ACC112 (cell line): ENCODE measurements around the gene PTCH1.
A peak's percentile ranks its signal among the peaks of the same experiment; 100 is the strongest.

Experiments
- H2AFZ ChIP-seq: fragments of 200-600 bp; sonication (generic); one replicate; pipeline ENCODE4 v1.6.0; 2017; ENCODE audit warnings: antibody characterized with exemption, low read length; ENCODE audit not compliant: unreplicated experiment
- H3K27ac ChIP-seq: fragments of 200-600 bp; sonication (generic); 2 replicates; pipeline ENCODE4 v1.5.1; 2014; ENCODE audit warnings: low read depth, mild to moderate bottlenecking, antibody characterized with exemption, low read length, moderate library complexity
- H3K27me3 ChIP-seq: fragments of 200-600 bp; sonication (generic); 2 replicates; pipeline ENCODE4 v1.6.1; 2014; ENCODE audit warnings: mild to moderate bottlenecking, antibody characterized with exemption, low read length, moderate library complexity, mixed read lengths; ENCODE audit not compliant: insufficient read depth
- H3K36me3 ChIP-seq: fragments of 200-600 bp; sonication (generic); 2 replicates; pipeline ENCODE4 v1.6.1; 2016; ENCODE audit warnings: mild to moderate bottlenecking, antibody characterized with exemption, low read length, moderate library complexity, mixed read lengths; ENCODE audit not compliant: insufficient read depth
- H3K4me1 ChIP-seq: fragments of 200-600 bp; sonication (generic); one replicate; pipeline ENCODE4 v1.6.1; 2016; ENCODE audit warnings: low read length, mixed read lengths; ENCODE audit not compliant: insufficient read depth, unreplicated experiment, control insufficient read depth
- H3K4me3 ChIP-seq: fragments of 200-600 bp; sonication (generic); 2 replicates; pipeline ENCODE4 v1.5.1; 2014; ENCODE audit warnings: mild to moderate bottlenecking, low read depth, low read length
- H3K79me2 ChIP-seq: fragments of 200-600 bp; sonication (generic); one replicate; pipeline ENCODE4 v1.6.0; 2016; ENCODE audit warnings: low read length; ENCODE audit not compliant: control insufficient read depth, unreplicated experiment, insufficient read depth

The PTCH1 gene

DNA sequence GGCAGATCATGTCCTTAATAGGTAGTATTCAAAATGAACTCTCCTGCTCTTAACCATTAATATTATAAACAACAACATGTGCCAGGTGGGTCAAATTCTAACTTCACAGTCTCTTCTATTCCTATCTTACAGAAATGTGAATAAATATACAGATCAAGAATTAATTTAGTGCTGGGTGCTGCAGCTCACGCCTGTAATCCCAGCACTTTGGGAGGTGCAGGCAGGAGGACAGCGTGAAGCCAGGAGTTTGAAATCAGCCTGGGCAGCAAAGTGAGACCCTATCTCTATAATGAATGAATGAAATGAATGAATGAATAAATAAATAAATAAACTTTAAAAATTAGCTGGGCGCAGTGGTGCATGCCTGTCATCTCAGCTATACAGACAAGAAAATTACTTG is 34.1 kb downstream of the PTCH1 start:
- H3K4me1 ChIP-seq = no peaks in the 10 kb centered on the region
- H3K27me3 ChIP-seq = no peaks in the 10 kb centered on the region
- H3K4me3 ChIP-seq = no peak overlapping the region
- H2AFZ ChIP-seq = no peak overlapping the region
- H3K79me2 ChIP-seq = no peaks in the 10 kb centered on the region
- H3K36me3 ChIP-seq = no peaks in the 10 kb centered on the region
- no peak overlapping the region for H3K27ac ChIP-seq

- Histone ChIP-seq H3K4me3 (no peak overlapping the region), H3K27me3 (no peaks in the 10 kb centered on the region), H3K79me2 (no peaks in the 10 kb centered on the region), H3K36me3 (no peaks in the 10 kb centered on the region), H3K4me1 (no peaks in the 10 kb centered on the region), H2AFZ (no peak overlapping the region), H3K27ac (no peak overlapping the region)
Observed at GRCh38 chr9:95481000-95481399, 35.8 kb downstream of the PTCH1 start.

DNA sequence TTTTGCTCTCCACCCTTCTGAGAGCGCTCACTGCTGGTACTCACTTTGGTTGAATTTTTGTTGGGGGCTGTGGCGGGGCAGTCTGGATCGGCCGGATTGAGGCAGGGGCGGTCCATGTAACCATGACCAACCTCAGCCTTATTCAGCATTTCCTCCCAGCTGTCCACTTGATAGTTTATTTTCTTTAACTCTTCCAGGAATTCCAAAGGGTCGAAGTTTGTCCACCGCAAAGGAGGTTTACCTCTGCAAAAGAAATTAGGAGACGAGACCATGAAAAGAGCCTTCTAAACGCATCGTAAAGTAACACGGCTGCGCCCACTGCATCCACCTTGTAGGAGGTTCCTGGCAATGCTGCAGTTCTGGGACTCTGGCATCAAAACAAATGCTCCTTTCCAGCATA is 36.4 kb downstream of the PTCH1 start:
- Histone ChIP-seq H3K4me1 (no peaks in the 10 kb centered on the region), H3K27ac (no peak overlapping the region), H3K79me2 (no peaks in the 10 kb centered on the region), H3K36me3 (no peaks in the 10 kb centered on the region), H2AFZ (no peak overlapping the region), H3K4me3 (no peak overlapping the region), H3K27me3 (no peaks in the 10 kb centered on the region)

DNA sequence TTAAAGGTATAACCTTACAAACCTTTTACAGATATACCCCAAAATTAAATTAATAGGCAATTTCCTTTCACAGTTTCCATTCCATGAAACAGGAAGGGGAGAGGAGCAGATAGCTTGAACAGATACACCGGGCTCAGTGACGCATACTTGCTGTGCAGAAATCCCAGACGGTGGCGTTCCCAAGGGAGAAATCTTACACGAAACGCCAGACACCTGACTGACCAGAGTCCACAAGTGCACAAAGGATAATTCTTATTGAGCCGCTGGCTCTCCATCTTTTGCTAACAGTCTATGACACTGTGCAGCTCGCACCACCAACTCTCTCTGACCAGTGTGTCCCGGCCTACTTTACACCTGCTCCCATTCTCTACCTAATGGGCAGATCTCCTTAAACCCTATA is 37.4 kb downstream of the PTCH1 start:
- H3K36me3 ChIP-seq = no peaks in the 10 kb centered on the region

DNA sequence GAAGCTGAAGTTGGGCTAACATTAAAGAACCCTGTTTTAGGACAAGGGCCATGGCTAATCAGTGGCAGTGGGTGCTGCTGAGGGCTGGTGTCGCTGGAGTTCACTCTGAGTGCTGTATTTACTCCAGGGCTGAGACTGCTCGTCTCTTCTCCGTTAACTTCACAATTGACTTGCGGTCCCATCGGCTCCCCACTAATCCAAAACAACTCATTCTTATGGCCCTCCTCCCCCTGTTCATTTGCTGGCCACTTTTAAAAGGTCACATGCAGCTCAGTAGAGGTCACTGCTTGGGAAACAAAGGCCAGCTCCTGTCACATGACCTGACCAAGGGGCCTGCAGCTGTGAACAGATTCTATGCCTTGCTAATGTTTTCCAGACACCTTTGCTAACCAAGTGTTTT is 38.4 kb downstream of the PTCH1 start:
- Histone ChIP-seq H3K4me1 (no peaks in the 10 kb centered on the region), H2AFZ (no peak overlapping the region), H3K4me3 (no peak overlapping the region), H3K36me3 (0 out of 2 replicates have a peak, but pooled peaks cover 4% of the 10 kb centered on the region), H3K27ac (no peak overlapping the region), H3K79me2 (no peaks in the 10 kb centered on the region), H3K27me3 (no peaks in the 10 kb centered on the region)

More for the DNA sequence above, 37.4 kb downstream of the PTCH1 start:
- no peaks in the 10 kb centered on the region for H3K4me1 ChIP-seq
- H2AFZ ChIP-seq = no peak overlapping the region
- no peaks in the 10 kb centered on the region for H3K79me2 ChIP-seq
- no peak overlapping the region for H3K4me3 ChIP-seq
- no peaks in the 10 kb centered on the region for H3K27me3 ChIP-seq
- H3K27ac ChIP-seq = no peak overlapping the region

DNA sequence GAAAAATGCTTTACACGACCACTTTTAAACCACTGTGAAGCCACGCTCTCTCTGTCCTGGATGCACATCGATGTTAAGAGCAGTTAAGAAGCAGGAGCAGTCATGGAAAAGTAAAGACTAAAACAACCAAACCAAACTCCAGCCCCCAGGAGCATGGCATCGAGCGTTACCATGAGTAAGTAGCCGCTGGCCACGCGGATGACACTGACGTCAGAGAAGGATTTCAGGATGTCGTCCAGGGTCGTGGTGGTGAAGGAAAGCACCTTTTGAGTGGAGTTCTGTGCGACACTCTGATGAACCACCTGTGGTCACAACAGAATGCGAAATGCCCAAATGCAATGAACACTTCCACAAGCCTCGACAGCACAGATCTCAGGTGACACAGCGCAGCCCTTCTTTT is 38.9 kb downstream of the PTCH1 start:
- 0 out of 2 replicates have a peak, but pooled peaks cover 4% of the 10 kb centered on the region for H3K36me3 ChIP-seq
- H3K79me2 ChIP-seq = no peaks in the 10 kb centered on the region

GRCh38 chr9:95477441-95477840 is 39.3 kb downstream of the PTCH1 start:
- Histone ChIP-seq H2AFZ (no peak overlapping the region), H3K4me3 (no peak overlapping the region), H3K27me3 (no peaks in the 10 kb centered on the region), H3K79me2 (no peaks in the 10 kb centered on the region), H3K4me1 (no peaks in the 10 kb centered on the region), H3K27ac (no peak overlapping the region), H3K36me3 (0 out of 2 replicates have a peak, but pooled peaks cover 4% of the 10 kb centered on the region)

More for the DNA sequence above, 38.9 kb downstream of the PTCH1 start:
- Histone ChIP-seq H3K4me1 (no peaks in the 10 kb centered on the region), H3K4me3 (no peak overlapping the region), H3K27ac (no peak overlapping the region), H3K27me3 (no peaks in the 10 kb centered on the region), H2AFZ (no peak overlapping the region)

DNA sequence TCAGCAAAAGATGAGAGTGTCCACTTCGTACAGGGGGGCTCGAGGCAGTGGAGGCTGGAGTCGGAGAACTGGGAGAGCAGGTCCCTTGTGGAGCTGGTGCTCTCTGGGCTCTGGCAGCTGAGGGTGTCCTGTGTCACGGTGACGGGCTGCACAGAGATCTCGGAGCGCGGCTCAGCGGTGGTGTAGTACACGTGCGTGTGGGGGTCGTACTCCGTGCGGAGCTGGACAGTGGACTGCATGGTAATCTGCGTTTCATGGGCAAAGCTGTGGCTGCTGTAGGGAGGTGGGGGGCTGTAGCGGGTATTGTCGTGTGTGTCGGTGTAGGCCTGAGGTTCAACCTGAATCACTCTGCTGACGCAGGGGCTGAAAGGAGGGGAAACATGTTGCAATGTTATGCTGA is 48.0 kb downstream of the PTCH1 start:
- H3K36me3 ChIP-seq = peaks cover 12% of the 10 kb centered on the region; the same call in 1 of the 2 replicates
- no peaks in the 10 kb centered on the region for H3K27me3 ChIP-seq
- no peak overlapping the region for H3K4me3 ChIP-seq
- no peak overlapping the region for H2AFZ ChIP-seq
- no peak overlapping the region for H3K27ac ChIP-seq
- no peaks in the 10 kb centered on the region for H3K79me2 ChIP-seq
- H3K4me1 ChIP-seq = no peaks in the 10 kb centered on the region

DNA sequence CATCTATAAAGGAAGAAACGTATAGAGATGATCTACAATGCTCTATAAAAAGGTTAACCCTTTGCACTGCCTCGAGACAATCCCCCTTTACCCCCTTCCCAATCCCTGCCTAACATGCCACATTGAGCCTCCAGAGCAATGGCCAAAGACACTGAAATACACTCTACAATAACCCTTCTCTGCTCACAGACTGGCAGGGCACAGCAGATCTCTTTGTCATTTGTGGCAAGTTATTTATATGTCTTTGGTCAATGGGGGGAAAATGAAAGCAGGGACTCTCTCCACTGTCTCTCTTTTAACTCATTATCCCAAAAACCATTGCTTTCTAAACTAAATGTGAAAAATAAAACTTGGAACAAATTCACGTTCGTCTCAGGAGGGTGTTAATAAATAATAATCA is 51.7 kb downstream of the PTCH1 start:
- Histone ChIP-seq H3K79me2 (no peaks in the 10 kb centered on the region), H3K36me3 (peaks cover 11% of the 10 kb centered on the region; the same call in 1 of the 2 replicates), H3K27ac (no peak overlapping the region), H2AFZ (no peak overlapping the region), H3K27me3 (no peaks in the 10 kb centered on the region), H3K4me3 (no peak overlapping the region), H3K4me1 (peaks cover 12% of the 10 kb centered on the region)

DNA sequence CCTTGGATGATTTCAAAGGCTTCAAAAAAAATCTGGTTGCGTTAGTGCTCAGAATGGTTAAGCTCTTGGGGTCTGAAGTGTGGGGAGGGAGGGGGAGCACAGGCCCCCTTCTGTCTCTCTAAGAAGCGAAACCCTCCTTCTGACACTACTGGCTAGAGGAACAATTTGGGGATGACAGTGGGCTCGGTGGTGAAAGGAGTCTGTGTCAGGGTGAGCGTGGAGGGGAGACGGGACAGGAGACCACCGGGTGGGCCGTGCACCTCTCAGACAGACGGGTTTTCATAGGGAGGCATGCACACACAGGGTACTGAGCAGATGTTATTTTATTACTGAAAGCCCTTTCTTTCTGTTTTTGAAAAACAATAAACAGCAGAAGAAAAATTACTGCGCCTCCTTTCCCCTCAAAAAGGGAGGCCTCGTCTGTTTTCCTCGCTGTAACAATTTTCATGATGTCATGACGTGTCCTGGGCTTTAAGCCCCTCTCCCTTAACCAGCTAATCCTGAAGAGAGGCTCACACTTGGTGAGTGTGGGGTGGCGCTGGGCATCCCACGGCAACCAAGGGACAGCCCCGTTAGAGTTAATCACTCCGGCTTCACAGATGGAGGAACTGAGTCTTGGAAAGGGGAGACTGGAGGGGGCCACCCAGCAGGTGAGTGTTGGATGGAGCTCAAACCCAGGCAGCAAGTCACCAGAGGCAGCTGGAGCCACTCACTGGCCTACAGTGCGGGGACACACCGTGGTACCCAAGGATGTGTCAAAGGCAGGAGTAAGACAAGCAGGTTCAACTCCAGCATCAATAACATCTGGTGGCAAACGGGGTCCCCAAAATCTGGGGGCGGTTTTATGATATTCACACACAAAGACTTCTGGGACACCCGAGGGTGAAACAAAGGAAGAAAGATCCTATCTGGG is 53.4 kb downstream of the PTCH1 start:
- Histone ChIP-seq H3K79me2 (no peaks in the 10 kb centered on the region), H3K4me1 (peaks cover 12% of the 10 kb centered on the region), H2AFZ (peak overlapping the region; percentile 85), H3K36me3 (peaks cover 3% of the 10 kb centered on the region; the same call in 1 of the 2 replicates), H3K27me3 (no peaks in the 10 kb centered on the region), H3K27ac (no peak overlapping the region), H3K4me3 (peak overlapping the region; percentile 68)
